Measurements from ENCODE around the gene USF1.

- no peak for TF ChIP-seq CTCF (IDR thresholded peaks at IDR 0.05; ENCODE audit: poor library complexity)
- no peak for TF ChIP-seq EZH2 (IDR thresholded peaks at IDR 0.05; ENCODE audit: borderline replicate concordance)
These were observed 25.0 kb upstream of the USF1 start for GRCh38 chr1:161070761-161071160.

All from hepatocyte (in vitro differentiated cells).